A673 (cell line): ENCODE measurements around the gene LECT2.

Experiments
- EZH2 ChIP-seq: fragments of 200-600 bp; sonication (generic); IDR thresholded peaks from 2 replicates; pipeline ENCODE4 v1.6.1; 2017; ENCODE audit warnings: borderline replicate concordance, low read depth, mild to moderate bottlenecking, mixed read lengths, antibody characterized with exemption, low read length; ENCODE audit not compliant: poor library complexity, severe bottlenecking
- TF ChIP-seq, protein P1 (sequence below): fragments of 300-800, 200-600 bp; sonication (generic); conservative IDR thresholded peaks from 2 replicates; pipeline ENCODE4 v1.5.1; 2017; ENCODE audit warnings: low read depth, mild to moderate bottlenecking, antibody characterized with exemption, low read length, moderate library complexity, mixed read lengths

- TF ChIP-seq, protein P1, sequence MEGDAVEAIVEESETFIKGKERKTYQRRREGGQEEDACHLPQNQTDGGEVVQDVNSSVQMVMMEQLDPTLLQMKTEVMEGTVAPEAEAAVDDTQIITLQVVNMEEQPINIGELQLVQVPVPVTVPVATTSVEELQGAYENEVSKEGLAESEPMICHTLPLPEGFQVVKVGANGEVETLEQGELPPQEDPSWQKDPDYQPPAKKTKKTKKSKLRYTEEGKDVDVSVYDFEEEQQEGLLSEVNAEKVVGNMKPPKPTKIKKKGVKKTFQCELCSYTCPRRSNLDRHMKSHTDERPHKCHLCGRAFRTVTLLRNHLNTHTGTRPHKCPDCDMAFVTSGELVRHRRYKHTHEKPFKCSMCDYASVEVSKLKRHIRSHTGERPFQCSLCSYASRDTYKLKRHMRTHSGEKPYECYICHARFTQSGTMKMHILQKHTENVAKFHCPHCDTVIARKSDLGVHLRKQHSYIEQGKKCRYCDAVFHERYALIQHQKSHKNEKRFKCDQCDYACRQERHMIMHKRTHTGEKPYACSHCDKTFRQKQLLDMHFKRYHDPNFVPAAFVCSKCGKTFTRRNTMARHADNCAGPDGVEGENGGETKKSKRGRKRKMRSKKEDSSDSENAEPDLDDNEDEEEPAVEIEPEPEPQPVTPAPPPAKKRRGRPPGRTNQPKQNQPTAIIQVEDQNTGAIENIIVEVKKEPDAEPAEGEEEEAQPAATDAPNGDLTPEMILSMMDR: no peak
- no peak for TF ChIP-seq EZH2
Measured at GRCh38 chr5:135953850-135954249, 933 bp downstream of the LECT2 start.
